ENCODE measurements around the gene LPAR3. TPM values are rescaled to one million over a fixed set of nuclear protein-coding genes. Genes with fewer than 3 reads are reported as not detected.

The LPAR3 gene
- total RNA-seq, 5 donors from 2014 or later (not counting 1 experiment from before 2014, with no cell fraction given): 0.75 to 7.0 (median 2.9) TPM

- 100% methylated on average over 1 of the region's 4 CpGs for WGBS (ENCODE audit: insufficient coverage)
- Mint-ChIP-seq H3K9me3 (no peaks in the 10 kb centered on the region), H3K36me3 (no peaks in the 10 kb centered on the region), H3K27ac (no peak overlapping the region), H3K27me3 (no peaks in the 10 kb centered on the region), H3K4me3 (no peak overlapping the region), H3K4me1 (peaks cover 16 to 23% (median 16%) of the 10 kb centered on the region in 3 donors)
- Histone ChIP-seq H3K4me1 (ENCODE audit: control insufficient read depth in 1 of 2, extremely low read depth in 1 of 2, insufficient read depth in 2 of 2, low read length in 2 of 2) (peaks cover 6 to 9% of the 10 kb centered on the region in 2 experiments), H3K9me3 (no peaks in the 10 kb centered on the region), H3K27me3 (replicated peaks in 1 of 2; ENCODE audit: control insufficient read depth in 2 of 2, extremely low read depth in 1 of 2, insufficient read depth in 2 of 2, low read length in 1 of 2) (no peaks in the 10 kb centered on the region), H3K36me3 (ENCODE audit: control insufficient read depth in 2 of 2, extremely low read depth in 1 of 2, insufficient read depth in 1 of 2, low read length in 1 of 2) (no peaks in the 10 kb centered on the region), H3K4me3 (ENCODE audit: control insufficient read depth in 1 of 2, extremely low read depth in 1 of 2, low read length in 1 of 2) (no peak overlapping the region), H3K27ac (ENCODE audit: low read length) (no peak overlapping the region)
- DNase-seq (no peak), ATAC-seq (replicated peaks in 1 of 4) (no peak)
- POLR2A ChIA-PET: no interaction called here
- CTCF ChIA-PET: no interaction called here
These were observed 107.6 kb downstream of the LPAR3 start for GRCh38 chr1:84785271-84786036.

DNA sequence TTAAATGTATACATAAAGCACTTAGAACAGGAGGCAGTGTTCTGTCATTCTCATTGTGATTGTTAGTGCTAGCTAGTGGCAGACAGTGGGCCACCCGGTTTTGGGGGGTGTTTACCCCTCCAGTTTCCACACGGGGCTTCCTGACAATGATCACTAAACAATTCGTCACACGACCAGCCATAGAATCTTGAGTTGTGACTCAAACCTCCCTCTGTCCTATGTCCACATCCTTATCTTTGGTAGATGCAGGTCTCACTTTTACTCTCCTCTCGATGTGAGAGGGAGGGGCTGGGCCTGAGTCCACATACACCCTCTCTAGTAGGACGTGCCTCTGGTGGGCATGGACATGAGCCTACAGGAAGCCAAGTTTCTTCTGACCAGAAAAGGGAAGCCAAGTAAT, 110.1 kb downstream of the LPAR3 start:
- peak overlapping the region in 1 of 2 donors; percentile 47 for H3K27ac Mint-ChIP-seq
- peaks cover 11 to 24% of the 10 kb centered on the region in 2 experiments for H3K4me1 ChIP-seq (ENCODE audit: control insufficient read depth in 1 of 2, extremely low read depth in 1 of 2, insufficient read depth in 2 of 2, low read length in 2 of 2)
- no peak for ATAC-seq (replicated peaks in 1 of 4)
- H3K4me1 Mint-ChIP-seq: peaks cover 30 to 34% (median 30%) of the 10 kb centered on the region in 3 donors
- no peaks in the 10 kb centered on the region for H3K36me3 Mint-ChIP-seq
- no peaks in the 10 kb centered on the region for H3K9me3 Mint-ChIP-seq
- no peak overlapping the region for H3K27ac ChIP-seq (ENCODE audit: low read length)
- peak overlapping the region in 2 of 3 donors; percentile 77 to 78 for H3K4me3 Mint-ChIP-seq
- no peaks in the 10 kb centered on the region for H3K36me3 ChIP-seq (ENCODE audit: control insufficient read depth in 2 of 2, extremely low read depth in 1 of 2, insufficient read depth in 1 of 2, low read length in 1 of 2)
- H3K4me3 ChIP-seq (ENCODE audit: control insufficient read depth in 1 of 2, extremely low read depth in 1 of 2, low read length in 1 of 2): no peak overlapping the region
- no peaks in the 10 kb centered on the region for H3K27me3 Mint-ChIP-seq
- DNase-seq: no peak
- H3K27me3 ChIP-seq (replicated peaks in 1 of 2; ENCODE audit: control insufficient read depth in 2 of 2, extremely low read depth in 1 of 2, insufficient read depth in 2 of 2, low read length in 1 of 2): no peaks in the 10 kb centered on the region
- no CpG with 5 or more reads among the region's 6 CpGs for WGBS (ENCODE audit: insufficient coverage)
- H3K9me3 ChIP-seq: no peaks in the 10 kb centered on the region
- ChIA-PET POLR2A (no interaction called here), CTCF (interaction anchor here (0.6 to 2.0 kb wide), 16 partner anchors 10 to 639 kb away, joined by 3 to 21 read pairs (median 4); partner anchors contain the start of genes CTBS (in 1 of the 2), LPAR3 (in 1 of the 2) and PRKACB (in 1 of the 2))

- POLR2A ChIA-PET: no interaction called here
- H3K9me3 ChIP-seq: no peaks in the 10 kb centered on the region
- Mint-ChIP-seq H3K9me3 (no peaks in the 10 kb centered on the region), H3K27ac (peak overlapping the region; percentile 47 to 88), H3K4me1 (peaks cover 30 to 34% (median 30%) of the 10 kb centered on the region in 3 donors), H3K27me3 (no peaks in the 10 kb centered on the region), H3K4me3 (peak overlapping the region; percentile 75 to 78 (median 77)), H3K36me3 (no peaks in the 10 kb centered on the region)
- peaks cover 11 to 24% of the 10 kb centered on the region in 2 experiments for H3K4me1 ChIP-seq (ENCODE audit: control insufficient read depth in 1 of 2, extremely low read depth in 1 of 2, insufficient read depth in 2 of 2, low read length in 2 of 2)
- H3K27ac ChIP-seq (ENCODE audit: low read length): no peak overlapping the region
- peak; percentile 42 to 85 (median 70) for DNase-seq
- CTCF ChIA-PET: interaction anchor here (0.6 to 2.0 kb wide), 24 partner anchors 9 to 640 kb away, joined by 3 to 21 read pairs (median 4); partner anchors contain the start of genes CTBS (in 1 of the 2), LPAR3 (in 1 of the 2) and PRKACB (in 1 of the 2)
- 61% methylated on average over 11 of the region's 18 CpGs for WGBS (ENCODE audit: insufficient coverage)
- H3K27me3 ChIP-seq (replicated peaks in 1 of 2; ENCODE audit: control insufficient read depth in 2 of 2, extremely low read depth in 1 of 2, insufficient read depth in 2 of 2, low read length in 1 of 2): no peaks in the 10 kb centered on the region
- peak overlapping the region; percentile 20 to 32 for H3K4me3 ChIP-seq (ENCODE audit: control insufficient read depth in 1 of 2, extremely low read depth in 1 of 2, low read length in 1 of 2)
- no peaks in the 10 kb centered on the region for H3K36me3 ChIP-seq (ENCODE audit: control insufficient read depth in 2 of 2, extremely low read depth in 1 of 2, insufficient read depth in 1 of 2, low read length in 1 of 2)
- ATAC-seq (replicated peaks in 1 of 4): peak; percentile 86 to 94 (median 88)
These were observed 110.8 kb downstream of the LPAR3 start for GRCh38 chr1:84781946-84782771.

GRCh38 chr1:84780000-84780716, 112.8 kb downstream of the LPAR3 start:
- Histone ChIP-seq H3K27me3 (replicated peaks in 1 of 2; ENCODE audit: control insufficient read depth in 2 of 2, extremely low read depth in 1 of 2, insufficient read depth in 2 of 2, low read length in 1 of 2) (no peaks in the 10 kb centered on the region), H3K4me1 (ENCODE audit: control insufficient read depth in 1 of 2, extremely low read depth in 1 of 2, insufficient read depth in 2 of 2, low read length in 2 of 2) (peaks cover 11 to 24% of the 10 kb centered on the region in 2 experiments), H3K27ac (ENCODE audit: low read length) (no peak overlapping the region), H3K36me3 (ENCODE audit: control insufficient read depth in 2 of 2, extremely low read depth in 1 of 2, insufficient read depth in 1 of 2, low read length in 1 of 2) (no peaks in the 10 kb centered on the region), H3K4me3 (ENCODE audit: control insufficient read depth in 1 of 2, extremely low read depth in 1 of 2, low read length in 1 of 2) (no peak overlapping the region), H3K9me3 (no peaks in the 10 kb centered on the region)
- Mint-ChIP-seq H3K4me1 (peaks cover 30 to 34% (median 30%) of the 10 kb centered on the region in 3 donors), H3K27me3 (no peaks in the 10 kb centered on the region), H3K27ac (no peak overlapping the region), H3K9me3 (no peaks in the 10 kb centered on the region), H3K36me3 (no peaks in the 10 kb centered on the region), H3K4me3 (peak overlapping the region in 1 of 3 donors; percentile 34)
- ChIA-PET CTCF (interaction anchor here (0.6 to 1.2 kb wide), 7 partner anchors 155 to 639 kb away, joined by 3 to 5 read pairs (median 3); no protein-coding TSS in a partner anchor), POLR2A (no interaction called here)
- ATAC-seq (replicated peaks in 1 of 4) (peak in 2 of 4 experiments; percentile 30 to 40), DNase-seq (peak in 7 of 35 experiments; percentile 6 to 20 (median 9))
- WGBS (ENCODE audit: insufficient coverage): 57% methylated on average over 3 of the region's 8 CpGs

GRCh38 chr1:84776639-84777038, 116.4 kb downstream of the LPAR3 start:
- H3K4me1 Mint-ChIP-seq: peaks cover 18 to 24% (median 20%) of the 10 kb centered on the region in 3 donors
- peaks cover 0 to 4% of the 10 kb centered on the region in 2 experiments for H3K27me3 ChIP-seq (replicated peaks in 1 of 2; ENCODE audit: control insufficient read depth in 2 of 2, extremely low read depth in 1 of 2, insufficient read depth in 2 of 2, low read length in 1 of 2)
- peaks cover 6 to 20% of the 10 kb centered on the region in 2 experiments for H3K4me1 ChIP-seq (ENCODE audit: control insufficient read depth in 1 of 2, extremely low read depth in 1 of 2, insufficient read depth in 2 of 2, low read length in 2 of 2)
- no peak overlapping the region for H3K4me3 ChIP-seq (ENCODE audit: control insufficient read depth in 1 of 2, extremely low read depth in 1 of 2, low read length in 1 of 2)
- ATAC-seq (replicated peaks in 1 of 4) (no peak), DNase-seq (no peak)
- H3K27ac Mint-ChIP-seq: no peak overlapping the region
- no peaks in the 10 kb centered on the region for H3K9me3 ChIP-seq
- H3K4me3 Mint-ChIP-seq: no peak overlapping the region
- CTCF ChIA-PET: interaction anchor here (0.5 to 1.3 kb wide), 6 partner anchors 10 to 409 kb away, joined by 3 to 10 read pairs (median 5); no protein-coding TSS in a partner anchor
- H3K27ac ChIP-seq (ENCODE audit: low read length): no peak overlapping the region
- H3K36me3 ChIP-seq (ENCODE audit: control insufficient read depth in 2 of 2, extremely low read depth in 1 of 2, insufficient read depth in 1 of 2, low read length in 1 of 2): no peaks in the 10 kb centered on the region
- H3K9me3 Mint-ChIP-seq: no peaks in the 10 kb centered on the region
- no CpG with 5 or more reads among the region's 5 CpGs for WGBS (ENCODE audit: insufficient coverage)
- no peaks in the 10 kb centered on the region for H3K36me3 Mint-ChIP-seq
- H3K27me3 Mint-ChIP-seq: peaks cover 0 to 5% of the 10 kb centered on the region in 2 donors
- POLR2A ChIA-PET: interaction anchor here in 1 of 2 donors (1.5 kb wide), 1 partner anchor 634 kb away, joined by 4 read pairs; no protein-coding TSS in a partner anchor

All from T-cell (primary cell).